CD4-positive, CD25-positive, alpha-beta regulatory T cell (primary cell): ENCODE results near the gene BCAS1. TPM values are rescaled to one million over a fixed set of nuclear protein-coding genes. Genes with fewer than 3 reads are reported as not detected.

Source experiments
- ATAC-seq, 2 donors: fragments of 150-1000 bp; cut with Tn5 transposase; one replicate each; pipeline ENCODE4 v1.10.0; 2021; ENCODE audit warnings: low read depth in 2 of 2, moderate number of reproducible peaks in 2 of 2, moderate library complexity in 1 of 2
- DNase-seq, 3 donors: peaks; one replicate each; pipeline versions ENCODE4 v3.0.0 to v3.0.0-alpha.2; 2012 to 2022; ENCODE audit warnings: mixed read lengths in 1 of 3
- H3K27ac ChIP-seq: one replicate; pipeline ENCODE4 v1.7.0; 2013; ENCODE audit warnings: mild to moderate bottlenecking, low read length; ENCODE audit not compliant: insufficient read depth, poor library complexity, severe bottlenecking
- H3K27me3 ChIP-seq: one replicate; pipeline ENCODE4 v1.7.0; 2013; ENCODE audit warnings: low read length; ENCODE audit not compliant: control insufficient read depth, insufficient read depth
- H3K36me3 ChIP-seq: one replicate; pipeline ENCODE4 v1.7.0; 2013; ENCODE audit warnings: mild to moderate bottlenecking, low read length, moderate library complexity; ENCODE audit not compliant: control insufficient read depth, insufficient read depth
- H3K4me1 ChIP-seq: 2 replicates; pipeline ENCODE4 v1.7.0; 2013; ENCODE audit warnings: mild to moderate bottlenecking, low read length; ENCODE audit not compliant: insufficient read depth, control insufficient read depth, poor library complexity, severe bottlenecking
- H3K4me3 ChIP-seq: one replicate; pipeline ENCODE4 v1.7.0; 2013; ENCODE audit warnings: low read depth, mild to moderate bottlenecking, low read length, moderate library complexity
- H3K9me3 ChIP-seq, 2 experiments: 1 replicate in 1 of 2; 2 replicates in 1 of 2; pipeline ENCODE4 v1.7.0; 2013; ENCODE audit warnings: low read length in 2 of 2, mild to moderate bottlenecking in 1 of 2, moderate library complexity in 1 of 2; ENCODE audit not compliant: control insufficient read depth in 2 of 2
- H3K27ac Mint-ChIP-seq, 3 donors: one replicate each; pipeline ENCODE4 v1.8.0; 2020 to 2022; ENCODE audit warnings: mild to moderate bottlenecking in 3 of 3, mixed read lengths in 3 of 3, moderate library complexity in 2 of 3
- H3K27me3 Mint-ChIP-seq: one replicate; pipeline ENCODE4 v1.8.0; 2022; ENCODE audit warnings: mild to moderate bottlenecking, mixed read lengths
- H3K36me3 Mint-ChIP-seq: one replicate; pipeline ENCODE4 v1.8.0; 2020; ENCODE audit warnings: mixed read lengths
- H3K4me1 Mint-ChIP-seq, 4 donors: one replicate each; pipeline ENCODE4 v1.8.0; 2020 to 2022; ENCODE audit warnings: mixed read lengths in 4 of 4, mild to moderate bottlenecking in 1 of 4
- H3K4me3 Mint-ChIP-seq, 4 donors: one replicate each; pipeline ENCODE4 v1.8.0; 2020 to 2022; ENCODE audit warnings: mild to moderate bottlenecking in 4 of 4, mixed read lengths in 4 of 4, moderate library complexity in 3 of 4
- H3K9me3 Mint-ChIP-seq, 7 donors: one replicate each; pipeline ENCODE4 v1.8.0; 2020 to 2022; ENCODE audit warnings: mixed read lengths in 7 of 7, mild to moderate bottlenecking in 3 of 7, moderate library complexity in 2 of 7
- polyA plus RNA-seq, 4 donors: library from polyadenylated mRNA; unstranded; fragments of 300-500 nt; fragmentation: Illumina TruSeq; gene quantifications; one replicate each; pipeline ENCODE4 v1.2.3, GENCODE V29; 2021
- total RNA-seq: library from RNA; stranded (reverse); gene quantifications from one replicate; pipeline ENCODE4 v1.2.3, GENCODE V29; 2022

Gene BCAS1
- total and polyA plus RNA-seq, 5 donors from 2014 or later: 0.81 to 17.3 (median 12.9) TPM

- H3K36me3 Mint-ChIP-seq: peaks cover 6% of the 10 kb centered on the region
- no peaks in the 10 kb centered on the region for H3K4me1 ChIP-seq
- H3K9me3 Mint-ChIP-seq: peaks cover 0 to 10% (median 3%) of the 10 kb centered on the region in 7 donors
- no peak overlapping the region for H3K27ac ChIP-seq
- H3K27me3 ChIP-seq: peaks cover 8% of the 10 kb centered on the region
- peaks cover 20% of the 10 kb centered on the region for H3K27me3 Mint-ChIP-seq
- DNase-seq: no peak
- H3K9me3 ChIP-seq: no peaks in the 10 kb centered on the region
- no peak overlapping the region for H3K4me3 ChIP-seq
- no peak for ATAC-seq
- H3K36me3 ChIP-seq: no peaks in the 10 kb centered on the region
- H3K27ac Mint-ChIP-seq: no peak overlapping the region
- peaks cover 0 to 10% (median 1%) of the 10 kb centered on the region in 4 donors for H3K4me1 Mint-ChIP-seq
- no peak overlapping the region for H3K4me3 Mint-ChIP-seq
Measured at GRCh38 chr20:53958260-53958659, 112.1 kb downstream of the BCAS1 start.

GRCh38 chr20:53957451-53958172 is 112.8 kb downstream of the BCAS1 start:
- Histone ChIP-seq H3K36me3 (no peaks in the 10 kb centered on the region), H3K4me1 (no peaks in the 10 kb centered on the region), H3K27me3 (peaks cover 8% of the 10 kb centered on the region), H3K9me3 (peaks cover 2% of the 10 kb centered on the region in 2 experiments), H3K27ac (no peak overlapping the region), H3K4me3 (no peak overlapping the region)
- Mint-ChIP-seq H3K4me3 (no peak overlapping the region), H3K9me3 (peaks cover 0 to 16% (median 3%) of the 10 kb centered on the region in 7 donors), H3K36me3 (peaks cover 6% of the 10 kb centered on the region), H3K27me3 (peaks cover 19% of the 10 kb centered on the region), H3K27ac (no peak overlapping the region), H3K4me1 (peaks cover 0 to 10% (median 1%) of the 10 kb centered on the region in 4 donors)
- no peak for ATAC-seq
- DNase-seq: no peak

GRCh38 chr20:53956013-53956715 is 114.2 kb downstream of the BCAS1 start:
- no peak overlapping the region for H3K27ac Mint-ChIP-seq
- H3K4me3 ChIP-seq: no peak overlapping the region
- peaks cover 19% of the 10 kb centered on the region for H3K27me3 Mint-ChIP-seq

GRCh38 chr20:53954723-53955658 is 115.4 kb downstream of the BCAS1 start:
- ATAC-seq (no peak), DNase-seq (no peak)
- Mint-ChIP-seq H3K4me3 (no peak overlapping the region), H3K4me1 (peaks cover 0 to 13% (median 7%) of the 10 kb centered on the region in 4 donors), H3K27me3 (peaks cover 13% of the 10 kb centered on the region), H3K9me3 (peaks cover 0 to 19% (median 3%) of the 10 kb centered on the region in 7 donors), H3K27ac (no peak overlapping the region), H3K36me3 (peaks cover 3% of the 10 kb centered on the region)
- peaks cover 8% of the 10 kb centered on the region for H3K27me3 ChIP-seq
- H3K27ac ChIP-seq: no peak overlapping the region
- H3K36me3 ChIP-seq: no peaks in the 10 kb centered on the region
- peaks cover 6 to 7% of the 10 kb centered on the region in 2 experiments for H3K9me3 ChIP-seq
- peaks cover 5% of the 10 kb centered on the region for H3K4me1 ChIP-seq
- no peak overlapping the region for H3K4me3 ChIP-seq

More at GRCh38 chr20:53956013-53956715, 114.2 kb downstream of the BCAS1 start:
- DNase-seq: no peak
- Histone ChIP-seq H3K4me1 (no peaks in the 10 kb centered on the region), H3K27ac (no peak overlapping the region), H3K27me3 (peaks cover 8% of the 10 kb centered on the region), H3K36me3 (no peaks in the 10 kb centered on the region), H3K9me3 (peaks cover 6 to 7% of the 10 kb centered on the region in 2 experiments)
- ATAC-seq: no peak
- Mint-ChIP-seq H3K36me3 (peaks cover 6% of the 10 kb centered on the region), H3K4me3 (no peak overlapping the region), H3K4me1 (peaks cover 0 to 10% (median 3%) of the 10 kb centered on the region in 4 donors), H3K9me3 (peaks cover 0 to 19% (median 3%) of the 10 kb centered on the region in 7 donors)

- Histone ChIP-seq H3K36me3 (no peaks in the 10 kb centered on the region), H3K9me3 (peaks cover 6 to 7% of the 10 kb centered on the region in 2 experiments), H3K27me3 (peaks cover 3% of the 10 kb centered on the region), H3K4me1 (peaks cover 25% of the 10 kb centered on the region), H3K27ac (no peak overlapping the region), H3K4me3 (no peak overlapping the region)
- H3K9me3 Mint-ChIP-seq: peaks cover 0 to 19% (median 3%) of the 10 kb centered on the region in 7 donors
- H3K4me1 Mint-ChIP-seq: peaks cover 12 to 35% (median 25%) of the 10 kb centered on the region in 4 donors
- peaks cover 5% of the 10 kb centered on the region for H3K27me3 Mint-ChIP-seq
- no peak overlapping the region for H3K4me3 Mint-ChIP-seq
- H3K36me3 Mint-ChIP-seq: peaks cover 3% of the 10 kb centered on the region
- ATAC-seq (no peak), DNase-seq (no peak)
- H3K27ac Mint-ChIP-seq: peak overlapping the region in 1 of 3 donors; percentile 49
Measured at GRCh38 chr20:53952528-53953096, 117.8 kb downstream of the BCAS1 start.

- H3K4me3 ChIP-seq: no peak overlapping the region
- H3K27ac Mint-ChIP-seq: peak overlapping the region in 2 of 3 donors; percentile 98 to 99
- H3K27me3 Mint-ChIP-seq: no peaks in the 10 kb centered on the region
- peaks cover 6 to 7% of the 10 kb centered on the region in 2 experiments for H3K9me3 ChIP-seq
- peaks cover 12 to 40% (median 26%) of the 10 kb centered on the region in 4 donors for H3K4me1 Mint-ChIP-seq
- peaks cover 3% of the 10 kb centered on the region for H3K36me3 Mint-ChIP-seq
- ATAC-seq (no peak), DNase-seq (no peak)
- H3K9me3 Mint-ChIP-seq: peaks cover 0 to 14% (median 3%) of the 10 kb centered on the region in 7 donors
- H3K27me3 ChIP-seq: peaks cover 1% of the 10 kb centered on the region
- no peaks in the 10 kb centered on the region for H3K36me3 ChIP-seq
- H3K4me1 ChIP-seq: peaks cover 25% of the 10 kb centered on the region
- no peak overlapping the region for H3K27ac ChIP-seq
- peak overlapping the region in 3 of 4 donors; percentile 31 to 83 (median 48) for H3K4me3 Mint-ChIP-seq
Measured at GRCh38 chr20:53950578-53950977, 119.8 kb downstream of the BCAS1 start.

GRCh38 chr20:53950031-53950430 is 120.4 kb downstream of the BCAS1 start:
- DNase-seq (no peak), ATAC-seq (no peak)
- H3K27me3 ChIP-seq: peaks cover 1% of the 10 kb centered on the region
- H3K4me1 ChIP-seq: peaks cover 25% of the 10 kb centered on the region
- Mint-ChIP-seq H3K36me3 (peaks cover 3% of the 10 kb centered on the region), H3K4me3 (peak overlapping the region; percentile 31 to 83 (median 62)), H3K4me1 (peaks cover 12 to 40% (median 26%) of the 10 kb centered on the region in 4 donors), H3K27ac (peak overlapping the region; percentile 96 to 99 (median 98)), H3K27me3 (no peaks in the 10 kb centered on the region), H3K9me3 (peaks cover 0 to 14% (median 3%) of the 10 kb centered on the region in 7 donors)
- H3K36me3 ChIP-seq: no peaks in the 10 kb centered on the region
- H3K4me3 ChIP-seq: peak overlapping the region; percentile 74
- peaks cover 6 to 7% of the 10 kb centered on the region in 2 experiments for H3K9me3 ChIP-seq
- peak overlapping the region; percentile 79 for H3K27ac ChIP-seq
